ENCODE results near the gene PPP1R13B. TPM values are rescaled to one million over a fixed set of nuclear protein-coding genes. Genes with fewer than 3 reads are reported as not detected.

PPP1R13B gene
- total and polyA plus RNA-seq, 12 donors: 21.6 to 124 (median 75.5) TPM

GRCh38 chr14:103731916-103732867, 115.2 kb downstream of the PPP1R13B start:
- peak in 1 of 2 donors; percentile 10 for DNase-seq
- WGBS, 2 donors: 87 to 90% methylated on average over 24 of the region's 24 CpGs
- H3K36me3 ChIP-seq: peaks cover 0 to 93% (median 51%) of the 10 kb centered on the region in 9 donors
- H3K27ac ChIP-seq: peak overlapping the region in 2 of 10 donors; percentile 25
- H3K9me3 ChIP-seq: no peaks in the 10 kb centered on the region
- H3K4me3 ChIP-seq: no peak overlapping the region
- intact Hi-C loops (cut with DNase I): no loop called here
- ATAC-seq: peak in 2 of 8 donors; percentile 0 to 4
- no peak for TF ChIP-seq CTCF (IDR thresholded peaks at IDR 0.05)
- peaks cover 4 to 76% (median 36%) of the 10 kb centered on the region in 9 donors for H3K4me1 ChIP-seq
- H3K27me3 ChIP-seq: no peaks in the 10 kb centered on the region

GRCh38 chr14:103731481-103731880, 115.9 kb downstream of the PPP1R13B start:
- Histone ChIP-seq H3K27ac (peak overlapping the region in 1 of 10 donors; percentile 5), H3K4me1 (peaks cover under 1 to 70% (median 32%) of the 10 kb centered on the region in 9 donors), H3K9me3 (no peaks in the 10 kb centered on the region), H3K27me3 (no peaks in the 10 kb centered on the region), H3K36me3 (peaks cover 0 to 88% (median 47%) of the 10 kb centered on the region in 9 donors), H3K4me3 (no peak overlapping the region)
- 89% methylated on average over 15 of the region's 15 CpGs for WGBS, 2 donors
- ATAC-seq (no peak), DNase-seq (peak in 1 of 2 donors; percentile 7)
- TF ChIP-seq CTCF (IDR thresholded peaks at IDR 0.05): no peak
- intact Hi-C loops (cut with DNase I): no loop called here

- H3K4me3 ChIP-seq: no peak overlapping the region
- WGBS, 2 donors: 52 to 72% methylated on average over 15 of the region's 15 CpGs
- TF ChIP-seq CTCF (IDR thresholded peaks at IDR 0.05): peak in 1 of 9 donors; percentile 11
- peaks cover 0 to 88% (median 47%) of the 10 kb centered on the region in 9 donors for H3K36me3 ChIP-seq
- H3K9me3 ChIP-seq: no peaks in the 10 kb centered on the region
- peak overlapping the region in 5 of 10 donors; percentile 9 to 51 (median 29) for H3K27ac ChIP-seq
- peaks cover 4 to 70% (median 26%) of the 10 kb centered on the region in 9 donors for H3K4me1 ChIP-seq
- intact Hi-C loops (cut with DNase I): no loop called here
- ATAC-seq (peak; percentile 78 to 89 (median 85)), DNase-seq (peak; percentile 69 to 80)
- H3K27me3 ChIP-seq: no peaks in the 10 kb centered on the region
These were observed 116.8 kb downstream of the PPP1R13B start for GRCh38 chr14:103730490-103731035.
